ENCODE results near the gene TTBK2. TPM values are rescaled to one million over a fixed set of nuclear protein-coding genes. Genes with fewer than 3 reads are reported as not detected.

The TTBK2 gene
- total RNA-seq, 2 experiments from 2014 or later = 14.2 to 20.8 TPM

DNA sequence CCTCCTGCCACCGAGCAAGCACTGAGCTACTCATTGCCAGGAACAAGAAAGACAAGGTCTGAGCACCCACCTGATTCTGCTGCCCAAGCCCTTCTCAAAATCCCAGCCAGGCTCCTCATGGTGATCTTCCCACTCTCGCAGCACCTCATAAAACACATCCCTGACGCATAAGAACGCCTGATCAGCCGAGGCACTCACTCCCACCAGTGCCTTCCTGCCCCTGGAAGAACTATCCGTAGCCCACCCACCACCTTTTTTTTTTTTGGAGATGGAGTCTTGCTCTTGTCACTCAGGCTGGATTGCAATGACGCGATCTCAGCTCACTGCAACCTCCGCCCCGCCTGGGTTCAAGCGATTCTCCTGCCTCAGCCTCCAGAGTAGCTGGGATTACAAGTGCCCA is 187.6 kb downstream of the TTBK2 start:
- no TSS peak for BruUV-seq (replicated peaks)
- Histone ChIP-seq H3K27ac (ENCODE audit: low read depth, low read length, poor library complexity, severe bottlenecking) (no peak overlapping the region), H3K9me3 (ENCODE audit: low read length) (no peaks in the 10 kb centered on the region), H3K79me2 (ENCODE audit: insufficient read depth, low read depth, low read length) (peaks cover 4% of the 10 kb centered on the region; the same call in 1 of the 2 replicates), H2AFZ (ENCODE audit: low read length) (no peak overlapping the region), H3K4me2 (ENCODE audit: low read length) (no peak overlapping the region), H4K20me1 (ENCODE audit: insufficient read depth, low read length) (peaks cover 5% of the 10 kb centered on the region; the same call in 1 of the 2 replicates), H3K9me2 (ENCODE audit: insufficient read depth, low read length) (no peaks in the 10 kb centered on the region), H3K36me3 (ENCODE audit: insufficient read depth, low read length) (peaks cover 69% of the 10 kb centered on the region), H3K4me3 (ENCODE audit: low read depth, low read length, poor library complexity, severe bottlenecking) (no peak overlapping the region), H3K4me1 (ENCODE audit: insufficient read depth, low read length, poor library complexity, severe bottlenecking) (peaks cover 33% of the 10 kb centered on the region)
- DNase-seq (ENCODE audit: low spot score) = no peak
- CTCF ChIA-PET (ENCODE audit: unreplicated experiment) = no interaction called here
- POLR2A ChIA-PET = no interaction called here
- intact Hi-C loops (cut with micrococcal nuclease; ENCODE audit: unreplicated experiment) = loop anchor here (10.0 kb wide), 1 partner anchor 192 kb away; the partner anchor contains the start of gene TTBK2
- TF ChIP-seq EZH2phosphoT487 (IDR thresholded peaks at IDR 0.05; ENCODE audit: borderline replicate concordance, low read depth, low read length) = no peak
- no peak for TF ChIP-seq CTCF (conservative IDR thresholded peaks at IDR 0.05; ENCODE audit: low read length)

DNA sequence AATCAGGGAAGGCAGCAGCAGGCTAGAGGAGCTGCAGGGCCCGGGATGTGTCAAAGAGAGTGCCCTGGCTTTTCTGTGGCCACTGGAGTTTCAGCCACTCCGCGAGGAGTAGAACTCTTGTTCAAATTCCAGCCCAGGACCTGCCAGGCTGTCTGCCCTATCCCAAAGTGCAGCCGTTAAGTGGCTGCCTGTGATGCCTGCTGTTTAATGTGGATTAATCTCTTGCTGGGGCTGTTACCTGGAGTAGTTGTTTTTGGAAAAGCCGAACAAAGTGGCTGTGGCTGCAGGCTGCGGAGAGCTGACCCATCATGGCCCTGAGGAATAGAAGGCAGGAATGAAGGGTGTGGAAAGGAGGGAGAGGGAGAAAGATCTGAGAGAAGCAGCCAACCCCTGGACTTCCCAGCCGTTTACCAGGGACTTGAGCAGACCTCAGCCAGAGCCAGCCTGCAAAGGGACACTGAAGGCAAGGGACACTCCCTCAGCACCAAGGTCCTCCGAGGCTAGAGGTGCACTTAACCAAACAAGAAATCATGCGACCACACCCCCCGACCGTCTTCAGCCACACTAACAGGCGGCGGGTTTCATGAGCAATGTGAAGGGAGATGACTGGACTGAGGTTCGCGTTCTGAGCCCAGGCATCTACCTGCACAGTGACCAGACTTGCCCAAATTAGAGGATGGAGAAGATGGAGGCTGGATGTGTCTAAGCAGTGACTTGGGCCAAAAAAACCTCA is 188.3 kb downstream of the TTBK2 start:
- ChIA-PET POLR2A (no interaction called here), CTCF (ENCODE audit: unreplicated experiment) (no interaction called here)
- Histone ChIP-seq H3K27ac (ENCODE audit: low read depth, low read length, poor library complexity, severe bottlenecking) (no peak overlapping the region), H3K4me3 (ENCODE audit: low read depth, low read length, poor library complexity, severe bottlenecking) (no peak overlapping the region), H3K9me2 (ENCODE audit: insufficient read depth, low read length) (no peaks in the 10 kb centered on the region), H3K79me2 (ENCODE audit: insufficient read depth, low read depth, low read length) (peaks cover 4% of the 10 kb centered on the region; the same call in 1 of the 2 replicates), H2AFZ (ENCODE audit: low read length) (no peak overlapping the region), H3K4me2 (ENCODE audit: low read length) (no peak overlapping the region), H3K9me3 (ENCODE audit: low read length) (no peaks in the 10 kb centered on the region), H3K4me1 (ENCODE audit: insufficient read depth, low read length, poor library complexity, severe bottlenecking) (peaks cover 27% of the 10 kb centered on the region), H3K36me3 (ENCODE audit: insufficient read depth, low read length) (peaks cover 77% of the 10 kb centered on the region), H4K20me1 (ENCODE audit: insufficient read depth, low read length) (peaks cover 5% of the 10 kb centered on the region; the same call in 1 of the 2 replicates)
- DNase-seq (ENCODE audit: low spot score) = no peak
- TF ChIP-seq EZH2phosphoT487 (IDR thresholded peaks at IDR 0.05; ENCODE audit: borderline replicate concordance, low read depth, low read length) (no peak), CTCF (conservative IDR thresholded peaks at IDR 0.05; ENCODE audit: low read length) (no peak)
- no TSS peak for BruUV-seq (replicated peaks)
- intact Hi-C loops (cut with micrococcal nuclease; ENCODE audit: unreplicated experiment) = loop anchor here (10.0 kb wide), 1 partner anchor 193 kb away; the partner anchor contains the start of gene TTBK2

DNA sequence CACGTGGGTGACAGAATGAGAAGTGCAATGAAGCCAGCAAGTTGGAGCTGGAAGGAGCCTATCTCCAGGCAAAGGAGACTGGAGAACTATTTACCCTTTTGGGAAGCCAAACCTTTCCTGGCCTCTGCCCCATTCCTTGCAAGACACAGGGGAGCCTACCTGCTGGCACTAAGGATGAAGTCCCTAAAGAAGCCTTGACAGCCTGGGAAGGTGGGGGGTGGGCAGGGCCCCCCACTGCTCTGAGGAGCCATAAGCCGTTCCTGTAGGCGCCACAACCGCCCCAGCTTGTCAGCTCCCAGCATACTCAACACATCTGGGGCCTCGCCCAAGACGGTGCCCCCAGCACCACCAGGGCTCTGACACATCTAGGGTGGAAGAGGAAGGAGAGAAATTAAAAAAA is 189.1 kb downstream of the TTBK2 start:
- TF ChIP-seq EZH2phosphoT487 (IDR thresholded peaks at IDR 0.05; ENCODE audit: borderline replicate concordance, low read depth, low read length) (no peak), CTCF (conservative IDR thresholded peaks at IDR 0.05; ENCODE audit: low read length) (no peak)
- Histone ChIP-seq H3K4me2 (ENCODE audit: low read length) (no peak overlapping the region), H3K9me2 (ENCODE audit: insufficient read depth, low read length) (no peaks in the 10 kb centered on the region), H4K20me1 (ENCODE audit: insufficient read depth, low read length) (peaks cover 5% of the 10 kb centered on the region; the same call in 1 of the 2 replicates), H2AFZ (ENCODE audit: low read length) (no peak overlapping the region), H3K79me2 (ENCODE audit: insufficient read depth, low read depth, low read length) (peaks cover 4% of the 10 kb centered on the region; the same call in 1 of the 2 replicates), H3K36me3 (ENCODE audit: insufficient read depth, low read length) (peaks cover 85% of the 10 kb centered on the region), H3K9me3 (ENCODE audit: low read length) (no peaks in the 10 kb centered on the region), H3K27ac (ENCODE audit: low read depth, low read length, poor library complexity, severe bottlenecking) (no peak overlapping the region), H3K4me1 (ENCODE audit: insufficient read depth, low read length, poor library complexity, severe bottlenecking) (peaks cover 26% of the 10 kb centered on the region), H3K4me3 (ENCODE audit: low read depth, low read length, poor library complexity, severe bottlenecking) (no peak overlapping the region)
- no TSS peak for BruUV-seq (replicated peaks)
- no peak for DNase-seq (ENCODE audit: low spot score)
- intact Hi-C loops (cut with micrococcal nuclease; ENCODE audit: unreplicated experiment) = loop anchor here (10.0 kb wide), 1 partner anchor 193 kb away; the partner anchor contains the start of gene TTBK2
- ChIA-PET CTCF (ENCODE audit: unreplicated experiment) (no interaction called here), POLR2A (no interaction called here)

Measured in OCI-LY7 (cell line).